RWPE1 (cell line): ENCODE results near the gene YTHDC2.
A peak's percentile ranks its signal among the peaks of the same experiment; 100 is the strongest.

Experiments
- CTCF ChIA-PET: fragments of 350-600 bp; sonication (Branson Sonifier 250); formaldehyde crosslinking; extraction: SDS; loops from one replicate; lab custom pipeline; 2021; lab: Yijun Ruan, JAX
- POLR2A ChIA-PET: fragments of 400-600 bp; formaldehyde crosslinking; extraction: SDS; loops from one replicate; lab custom pipeline; 2020; ENCODE audit warnings: antibody characterized with exemption; ENCODE audit not compliant: low non-redundant PET; lab: Yijun Ruan, JAX
- DNase-seq: peaks from one replicate; pipeline ENCODE4 v3.0.0; 2012; ENCODE audit warnings: low spot score
- H3K27ac ChIP-seq: fragments of 450-650 bp; 2 replicates; pipeline ENCODE4 v1.5.1; 2017
- CTCF ChIP-seq: fragments of 450-650 bp; conservative IDR thresholded peaks from 2 replicates; pipeline ENCODE4 v1.5.1; 2017; ENCODE audit warnings: low read depth, mild to moderate bottlenecking

YTHDC2 gene

DNA sequence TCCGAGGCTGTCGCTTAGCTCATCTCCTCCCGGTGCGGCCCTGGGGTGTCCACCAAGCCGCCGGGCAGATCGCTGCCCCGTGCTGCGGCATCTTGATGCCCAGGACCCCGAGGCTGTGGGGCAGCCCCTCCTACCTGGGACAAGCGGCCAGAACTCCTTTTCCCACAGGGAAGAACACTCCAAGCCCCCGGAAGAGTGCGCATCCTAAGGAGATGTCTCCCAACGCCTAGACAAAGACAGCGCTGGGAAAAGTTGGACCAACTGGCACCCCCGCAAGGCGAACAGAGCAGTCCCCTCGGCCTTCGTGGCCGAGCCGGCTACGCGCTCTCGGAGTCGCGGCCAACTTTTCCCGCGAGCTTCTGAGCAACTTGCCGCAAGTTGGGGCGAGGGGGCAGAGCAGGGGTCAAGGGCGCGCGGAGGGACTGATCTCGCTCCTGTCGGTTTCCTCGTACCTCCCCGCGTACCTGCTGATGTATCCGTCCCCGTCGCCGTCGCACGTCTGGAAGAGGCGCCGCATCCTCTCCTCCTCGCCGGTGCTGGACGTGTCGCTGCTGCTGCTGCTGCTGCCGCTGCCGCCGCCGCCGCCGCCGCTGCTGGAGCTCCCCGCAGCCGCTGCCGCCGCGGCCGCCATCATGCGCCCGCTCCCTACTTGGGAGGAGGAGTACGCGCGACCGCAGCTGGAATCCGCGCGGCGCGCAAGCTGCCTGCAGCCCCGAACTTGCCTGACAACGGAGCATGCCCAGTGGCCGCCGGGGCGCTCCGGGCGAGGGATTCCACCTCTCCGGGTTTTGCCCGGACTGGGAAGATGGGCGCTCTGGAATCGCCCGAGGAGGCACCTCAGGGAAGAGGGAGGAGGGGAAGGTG, 25.5 kb upstream of the YTHDC2 start, which contains the start of gene MCC:
MCC (minus strand) TSS at position 673 of the 864 bp plus-strand sequence.
- DNase-seq = peak; percentile 82
- peak within 1 kb of the TSS; percentile 88 for H3K27ac ChIP-seq
- ChIA-PET POLR2A (interaction anchor here (0.7 to 0.9 kb wide), 2 partner anchors 85 to 565 kb away, joined by 3 to 4 read pairs; no protein-coding TSS in a partner anchor), CTCF (interaction anchor here (0.5 to 2.2 kb wide), 10 partner anchors 8 to 492 kb away, joined by 3 to 8 read pairs (median 4); no protein-coding TSS in a partner anchor)
- no peak for TF ChIP-seq CTCF

DNA sequence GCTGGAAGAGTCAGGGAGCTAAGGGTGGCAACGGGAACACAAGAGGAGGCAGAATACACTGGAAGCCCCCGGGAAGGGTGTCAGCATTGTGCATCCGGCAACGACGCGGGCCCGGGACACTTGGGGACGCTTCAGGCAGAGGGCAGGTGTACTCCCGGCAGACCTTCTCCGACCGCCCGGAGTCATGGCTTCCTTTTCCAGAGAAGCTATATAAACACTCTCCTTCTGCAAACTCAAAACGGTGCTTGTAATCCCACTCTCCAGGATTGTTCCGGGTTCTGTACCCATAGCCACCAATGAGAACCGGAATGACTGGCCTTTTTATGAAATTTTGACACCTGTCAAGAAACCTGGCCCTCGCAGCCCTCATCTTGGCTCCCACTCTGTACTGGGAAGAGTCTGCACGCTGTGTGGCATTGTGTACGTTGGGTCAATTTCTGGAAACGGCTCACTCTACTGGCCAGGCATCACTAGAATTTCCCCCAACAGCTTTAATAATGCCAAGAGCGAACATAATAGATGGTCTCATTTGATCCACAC, 24.8 kb upstream of the YTHDC2 start:
- no peak for DNase-seq
- TF ChIP-seq CTCF = no peak
- ChIA-PET POLR2A (no interaction called here), CTCF (interaction anchor here (1.4 to 2.2 kb wide), 3 partner anchors 61 to 493 kb away, joined by 5 to 8 read pairs (median 6); no protein-coding TSS in a partner anchor)
- peak overlapping the region; percentile 88 for H3K27ac ChIP-seq

DNA sequence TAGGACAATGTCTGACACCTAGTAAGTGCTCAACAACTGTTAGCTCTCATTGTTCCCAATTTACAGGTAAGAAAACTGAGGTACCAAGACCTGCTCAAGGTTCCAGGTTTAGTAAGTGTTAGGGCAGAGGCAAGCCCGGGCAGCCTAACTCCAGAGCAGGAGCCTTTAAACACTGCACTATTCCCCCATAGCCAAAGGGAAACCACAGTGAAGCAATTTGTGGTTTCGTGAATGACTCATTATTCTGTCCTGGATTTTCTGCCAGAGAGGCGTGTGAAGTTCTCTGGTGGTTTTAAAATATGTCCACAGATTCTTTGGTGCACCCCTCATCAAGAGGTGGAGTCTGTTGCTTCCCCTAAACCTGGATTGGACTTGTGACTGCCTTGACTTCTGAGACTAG, 24.2 kb upstream of the YTHDC2 start:
- DNase-seq = peak; percentile 97
- POLR2A ChIA-PET = no interaction called here
- CTCF ChIA-PET = interaction anchor here (0.6 to 2.2 kb wide), 4 partner anchors 110 to 568 kb away, joined by 3 to 8 read pairs (median 4); partner anchors contain the start of gene REEP5
- peak overlapping the region; percentile 88 for H3K27ac ChIP-seq
- no peak for TF ChIP-seq CTCF

GRCh38 chr5:113490317-113490716, 23.2 kb upstream of the YTHDC2 start:
- ChIA-PET POLR2A (no interaction called here), CTCF (interaction anchor here (0.7 kb wide), 1 partner anchor 86 kb away, joined by 3 read pairs; no protein-coding TSS in a partner anchor)
- no peak for TF ChIP-seq CTCF
- peak overlapping the region; percentile 50; the same call in 1 of the 2 replicates for H3K27ac ChIP-seq
- no peak for DNase-seq

DNA sequence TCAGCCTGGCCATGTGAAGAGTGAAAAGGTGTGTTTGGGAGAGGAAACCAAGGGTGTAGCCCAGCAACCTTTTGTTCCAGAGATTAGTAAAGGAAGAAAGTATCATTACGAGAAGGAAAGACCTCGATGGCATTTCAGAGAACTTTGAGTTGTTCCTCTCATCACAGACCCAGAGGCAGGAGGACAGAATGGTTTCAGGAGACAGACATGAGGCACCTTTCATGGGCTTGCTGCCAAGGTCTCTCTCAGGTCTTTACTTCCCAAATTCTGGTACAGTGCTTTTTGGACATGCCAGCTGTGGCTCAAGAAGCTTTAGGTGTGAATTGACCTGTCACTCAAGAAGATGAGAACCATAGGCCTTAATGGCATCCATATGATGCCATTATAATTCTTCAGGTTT, 22.5 kb upstream of the YTHDC2 start:
- DNase-seq = no peak
- ChIA-PET CTCF (interaction anchor here (0.6 to 0.8 kb wide), 3 partner anchors 9 to 86 kb away, joined by 3 to 5 read pairs (median 3); no protein-coding TSS in a partner anchor), POLR2A (no interaction called here)
- no peak for TF ChIP-seq CTCF
- no peak overlapping the region for H3K27ac ChIP-seq

DNA sequence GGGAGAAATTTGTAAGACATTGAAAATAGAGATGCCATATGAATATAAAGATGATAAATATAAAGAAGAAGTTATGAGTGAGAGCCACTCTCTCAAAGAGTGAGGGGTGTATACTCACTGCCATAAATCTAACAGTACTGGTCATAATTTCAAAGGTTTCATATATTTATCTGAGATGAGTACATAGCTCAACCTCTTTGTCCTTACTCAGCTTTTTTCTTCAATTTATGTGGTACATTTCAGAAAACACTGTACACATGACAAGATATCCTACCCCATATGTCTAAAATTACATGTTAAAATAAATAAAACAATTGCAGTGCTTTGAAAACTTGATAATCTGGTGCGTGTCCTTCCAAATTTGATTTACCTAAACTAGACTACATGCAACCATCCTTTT, 20.0 kb upstream of the YTHDC2 start:
- POLR2A ChIA-PET = no interaction called here
- CTCF ChIA-PET = no interaction called here
- no peak overlapping the region for H3K27ac ChIP-seq
- no peak for TF ChIP-seq CTCF
- DNase-seq = no peak
